Bladder microvascular endothelial cell (primary cell): Measurements from ENCODE around the gene PCGF6. TPM values are rescaled to one million over a fixed set of nuclear protein-coding genes. Genes with fewer than 3 reads are reported as not detected.

Source experiments
- total RNA-seq: library from RNA; depleted of rRNA; stranded (reverse); fragments of >200 nt; gene quantifications from 2 replicates; pipeline ENCODE4 v1.2.3, GENCODE V29; 2014

Gene PCGF6
- 8.3 and 11.7 TPM in 2 replicates for total RNA-seq

GRCh38 chr10:103350517-103351260 lies at the start of gene PCGF6:
TSS of gene PCGF6 (minus strand) at chr10:103351140. CDS start at chr10:103351066, 74 bp downstream.

GRCh38 chr10:103396067-103396788 lies 45.3 kb upstream of the PCGF6 start, which contains the start of the genes ATP5MK and PDCD11:
TSS of gene ATP5MK (minus strand) at chr10:103396475. CDS start at chr10:103392457, 4,018 bp downstream.
TSS of gene PDCD11 (plus strand) at chr10:103396626. CDS start at chr10:103398427, 1,801 bp downstream.

GRCh38 chr10:103367782-103368518 lies 17.0 kb upstream of the PCGF6 start, which contains the start of gene TAF5:
TSS of gene TAF5 (plus strand) at chr10:103367976. CDS start at chr10:103367990, 14 bp downstream.

GRCh38 chr10:103276896-103277712 lies 73.8 kb downstream of the PCGF6 start, which contains the start of gene INA:
TSS of gene INA (plus strand) at chr10:103277138. CDS start at chr10:103277212, 74 bp downstream.

Other genes starting within 250 kb of the PCGF6 start
- gene NT5C2, start 157.9 kb downstream of the PCGF6 start, total RNA-seq: 55.5 and 113 TPM in 2 replicates
- gene RPEL1, start 105.3 kb downstream of the PCGF6 start, total RNA-seq: 0.06 TPM in 1 of 2 replicates, not detected in the other
- under 0.01 and 0.06 TPM in 2 replicates for gene INA, start 74.0 kb downstream of the PCGF6 start, total RNA-seq
- gene TAF5, start 16.8 kb upstream of the PCGF6 start, total RNA-seq: 4.9 and 5.7 TPM in 2 replicates
- 116 and 140 TPM in 2 replicates for gene ATP5MK, start 45.3 kb upstream of the PCGF6 start, total RNA-seq
- gene PDCD11, start 45.5 kb upstream of the PCGF6 start, total RNA-seq: 22.2 and 52.0 TPM in 2 replicates
- 13.6 and 15.5 TPM in 2 replicates for gene CALHM2, start 101.2 kb upstream of the PCGF6 start, total RNA-seq
- not detected in 2 replicates for gene CALHM1, start 107.8 kb upstream of the PCGF6 start, total RNA-seq
- gene CALHM3, start 128.1 kb upstream of the PCGF6 start, total RNA-seq: not detected in 2 replicates
- under 0.01 and 0.06 TPM in 2 replicates for gene NEURL1, start 142.6 kb upstream of the PCGF6 start, total RNA-seq